OCI-LY1 (cell line): ENCODE data around the gene RPL26.

Experiments used
- H2AFZ ChIP-seq: fragments of 200-600 bp; sonication (generic), shearing (Covaris generic); 2 replicates; pipeline ENCODE4 v1.6.0; 2014; ENCODE audit warnings: antibody characterized with exemption, mild to moderate bottlenecking, low read length
- H3F3A ChIP-seq: fragments of 200-600 bp; sonication (generic), shearing (Covaris generic); 2 replicates; pipeline ENCODE4 v1.6.0; 2014; ENCODE audit warnings: mild to moderate bottlenecking, antibody characterized with exemption, low read length, moderate library complexity; ENCODE audit not compliant: insufficient read depth
- H3K27ac ChIP-seq: fragments of 200-600 bp; sonication (generic); 2 replicates; pipeline ENCODE4 v1.5.1; 2014; ENCODE audit warnings: low read length, mixed run types, mild to moderate bottlenecking, low read depth; ENCODE audit not compliant: poor library complexity, severe bottlenecking
- H3K27me3 ChIP-seq: fragments of 200-600 bp; sonication (generic); 2 replicates; pipeline ENCODE4 v1.6.0; 2014; ENCODE audit warnings: antibody characterized with exemption, mild to moderate bottlenecking, low read length, moderate library complexity; ENCODE audit not compliant: insufficient read depth
- H3K36me3 ChIP-seq: fragments of 200-600 bp; sonication (generic); 2 replicates; pipeline ENCODE4 v1.6.1; 2014; ENCODE audit warnings: mild to moderate bottlenecking, antibody characterized with exemption, low read length, moderate library complexity, mixed read lengths; ENCODE audit not compliant: insufficient read depth
- H3K4me1 ChIP-seq: fragments of 200-600 bp; sonication (generic); 2 replicates; pipeline ENCODE4 v1.5.1; 2014; ENCODE audit warnings: mild to moderate bottlenecking, low read length, moderate library complexity; ENCODE audit not compliant: insufficient read depth, severe bottlenecking
- H3K4me2 ChIP-seq: fragments of 200-600 bp; sonication (generic), shearing (Covaris generic); 2 replicates; pipeline ENCODE4 v1.6.1; 2014; ENCODE audit warnings: low read length
- H3K4me3 ChIP-seq: fragments of 200-600 bp; sonication (generic); 2 replicates; pipeline ENCODE4 v1.5.1; 2014; ENCODE audit warnings: low read length, low read depth, mild to moderate bottlenecking, mixed read lengths; ENCODE audit not compliant: poor library complexity, severe bottlenecking
- H3K79me2 ChIP-seq: fragments of 200-600 bp; shearing (Covaris generic); 2 replicates; pipeline ENCODE4 v1.6.1; 2016; ENCODE audit warnings: mixed run types, low read length, mixed read lengths; ENCODE audit not compliant: insufficient read depth
- H3K9ac ChIP-seq: fragments of 200-600 bp; sonication (generic), shearing (Covaris generic); 2 replicates; pipeline ENCODE4 v1.6.1; 2014; ENCODE audit warnings: mild to moderate bottlenecking, low read length, mixed read lengths
- H3K9me2 ChIP-seq: fragments of 200-600 bp; sonication (generic), shearing (Covaris generic); 2 replicates; pipeline ENCODE4 v1.6.1; 2014; ENCODE audit warnings: low read depth, mild to moderate bottlenecking, low read length, mixed read lengths
- H3K9me3 ChIP-seq: fragments of 200-600 bp; shearing (Covaris generic); 2 replicates; pipeline ENCODE4 v1.6.1; 2014; ENCODE audit warnings: low read length, mixed read lengths
- H4K20me1 ChIP-seq: fragments of 200-600 bp; sonication (generic), shearing (Covaris generic); 2 replicates; pipeline ENCODE4 v1.6.0; 2016; ENCODE audit warnings: mild to moderate bottlenecking, low read length; ENCODE audit not compliant: insufficient read depth
- EZH2 ChIP-seq: fragments of 200-600 bp; sonication (generic), shearing (Covaris generic); IDR thresholded peaks from 2 replicates; pipeline ENCODE4 v1.8.0; 2017; ENCODE audit warnings: borderline replicate concordance, mixed run types, mild to moderate bottlenecking, antibody characterized with exemption, low read length, moderate library complexity, mixed read lengths
- TF ChIP-seq, protein P1 (sequence below): fragments of 200-600 bp; sonication (generic), shearing (Covaris generic); IDR thresholded peaks from 2 replicates; pipeline ENCODE4 v1.5.1; 2017; ENCODE audit warnings: mild to moderate bottlenecking, antibody characterized with exemption, low read length, moderate library complexity, mixed read lengths

Gene RPL26

GRCh38 chr17:8368193-8368592 lies 14.8 kb downstream of the RPL26 start:
- H3K79me2 ChIP-seq = no peaks in the 10 kb centered on the region
- H3K27ac ChIP-seq = no peak overlapping the region
- H3K4me2 ChIP-seq = no peak overlapping the region
- H3K9me3 ChIP-seq = no peaks in the 10 kb centered on the region
- peaks cover 11% of the 10 kb centered on the region; the same call in 1 of the 2 replicates for H3K36me3 ChIP-seq
- no peak overlapping the region for H2AFZ ChIP-seq
- H3K9me2 ChIP-seq = no peaks in the 10 kb centered on the region
- no peaks in the 10 kb centered on the region for H3F3A ChIP-seq
- H4K20me1 ChIP-seq = no peaks in the 10 kb centered on the region
- H3K4me3 ChIP-seq = no peak overlapping the region
- no peaks in the 10 kb centered on the region for H3K4me1 ChIP-seq
- TF ChIP-seq, protein P1, sequence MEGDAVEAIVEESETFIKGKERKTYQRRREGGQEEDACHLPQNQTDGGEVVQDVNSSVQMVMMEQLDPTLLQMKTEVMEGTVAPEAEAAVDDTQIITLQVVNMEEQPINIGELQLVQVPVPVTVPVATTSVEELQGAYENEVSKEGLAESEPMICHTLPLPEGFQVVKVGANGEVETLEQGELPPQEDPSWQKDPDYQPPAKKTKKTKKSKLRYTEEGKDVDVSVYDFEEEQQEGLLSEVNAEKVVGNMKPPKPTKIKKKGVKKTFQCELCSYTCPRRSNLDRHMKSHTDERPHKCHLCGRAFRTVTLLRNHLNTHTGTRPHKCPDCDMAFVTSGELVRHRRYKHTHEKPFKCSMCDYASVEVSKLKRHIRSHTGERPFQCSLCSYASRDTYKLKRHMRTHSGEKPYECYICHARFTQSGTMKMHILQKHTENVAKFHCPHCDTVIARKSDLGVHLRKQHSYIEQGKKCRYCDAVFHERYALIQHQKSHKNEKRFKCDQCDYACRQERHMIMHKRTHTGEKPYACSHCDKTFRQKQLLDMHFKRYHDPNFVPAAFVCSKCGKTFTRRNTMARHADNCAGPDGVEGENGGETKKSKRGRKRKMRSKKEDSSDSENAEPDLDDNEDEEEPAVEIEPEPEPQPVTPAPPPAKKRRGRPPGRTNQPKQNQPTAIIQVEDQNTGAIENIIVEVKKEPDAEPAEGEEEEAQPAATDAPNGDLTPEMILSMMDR = no peak
- no peak for TF ChIP-seq EZH2
- no peak overlapping the region for H3K9ac ChIP-seq
- H3K27me3 ChIP-seq = no peaks in the 10 kb centered on the region

- Histone ChIP-seq H3K4me3 (no peak overlapping the region), H3K4me1 (no peaks in the 10 kb centered on the region), H3K36me3 (peaks cover 11% of the 10 kb centered on the region; the same call in 1 of the 2 replicates), H3K9me2 (no peaks in the 10 kb centered on the region), H3K27ac (no peak overlapping the region), H3K79me2 (no peaks in the 10 kb centered on the region), H2AFZ (no peak overlapping the region), H3F3A (no peaks in the 10 kb centered on the region), H3K4me2 (no peak overlapping the region), H3K27me3 (no peaks in the 10 kb centered on the region), H3K9ac (no peak overlapping the region), H4K20me1 (no peaks in the 10 kb centered on the region), H3K9me3 (no peaks in the 10 kb centered on the region)
- TF ChIP-seq EZH2 = no peak
- TF ChIP-seq, protein P1 = no peak
These were observed 16.8 kb downstream of the RPL26 start for GRCh38 chr17:8366231-8366630.

GRCh38 chr17:8365143-8365542 lies 17.9 kb downstream of the RPL26 start:
- Histone ChIP-seq H3K4me1 (no peaks in the 10 kb centered on the region), H4K20me1 (no peaks in the 10 kb centered on the region), H3K27ac (no peak overlapping the region), H3K9me2 (no peaks in the 10 kb centered on the region), H2AFZ (no peak overlapping the region), H3K4me2 (no peak overlapping the region), H3K27me3 (no peaks in the 10 kb centered on the region), H3K4me3 (no peak overlapping the region), H3K9ac (no peak overlapping the region), H3K36me3 (peaks cover 11% of the 10 kb centered on the region; the same call in 1 of the 2 replicates), H3K9me3 (no peaks in the 10 kb centered on the region), H3F3A (no peaks in the 10 kb centered on the region), H3K79me2 (no peaks in the 10 kb centered on the region)
- no peak for TF ChIP-seq EZH2
- TF ChIP-seq, protein P1 = no peak
